Measurements from ENCODE around the gene ISM1.

Gene ISM1

DNA sequence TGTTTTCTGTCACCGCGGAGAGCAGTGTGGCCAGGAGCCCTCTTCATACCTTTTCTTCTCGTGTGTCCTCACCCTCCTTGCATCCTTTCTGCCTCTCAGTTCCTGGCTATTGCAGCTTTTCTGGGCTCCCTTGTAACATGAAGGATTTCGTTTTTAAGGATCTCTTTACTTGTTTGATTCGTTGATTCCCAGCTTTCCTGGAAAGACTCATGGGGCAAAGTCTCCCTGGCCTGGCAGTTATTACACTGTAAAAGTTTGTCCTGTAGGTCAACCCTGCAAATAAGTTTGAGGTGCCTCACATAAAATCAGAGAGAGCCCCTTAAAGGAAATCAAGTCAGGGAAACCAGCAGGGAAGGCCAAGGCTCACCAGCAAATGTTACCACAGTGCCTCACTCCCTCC lies 70.1 kb downstream of the ISM1 start:
- Histone ChIP-seq H3K27me3 (ENCODE audit: insufficient read depth, low read length) (no peaks in the 10 kb centered on the region), H3F3A (ENCODE audit: insufficient read depth, low read length) (no peaks in the 10 kb centered on the region), H3K9me2 (ENCODE audit: low read depth, low read length) (no peaks in the 10 kb centered on the region), H3K79me2 (ENCODE audit: insufficient read depth, low read length) (no peaks in the 10 kb centered on the region), H3K27ac (ENCODE audit: low read depth, low read length, poor library complexity, severe bottlenecking) (no peak overlapping the region), H3K9me3 (ENCODE audit: low read length) (no peaks in the 10 kb centered on the region), H3K4me3 (ENCODE audit: low read depth, low read length, poor library complexity, severe bottlenecking) (no peak overlapping the region), H3K4me1 (ENCODE audit: insufficient read depth, low read length, severe bottlenecking) (no peaks in the 10 kb centered on the region), H3K36me3 (ENCODE audit: insufficient read depth, low read length) (no peaks in the 10 kb centered on the region), H3K9ac (ENCODE audit: low read length) (no peak overlapping the region), H3K4me2 (ENCODE audit: low read length) (no peak overlapping the region), H2AFZ (ENCODE audit: low read length) (no peak overlapping the region), H4K20me1 (ENCODE audit: insufficient read depth, low read length) (no peaks in the 10 kb centered on the region)
- TF ChIP-seq, protein P1, sequence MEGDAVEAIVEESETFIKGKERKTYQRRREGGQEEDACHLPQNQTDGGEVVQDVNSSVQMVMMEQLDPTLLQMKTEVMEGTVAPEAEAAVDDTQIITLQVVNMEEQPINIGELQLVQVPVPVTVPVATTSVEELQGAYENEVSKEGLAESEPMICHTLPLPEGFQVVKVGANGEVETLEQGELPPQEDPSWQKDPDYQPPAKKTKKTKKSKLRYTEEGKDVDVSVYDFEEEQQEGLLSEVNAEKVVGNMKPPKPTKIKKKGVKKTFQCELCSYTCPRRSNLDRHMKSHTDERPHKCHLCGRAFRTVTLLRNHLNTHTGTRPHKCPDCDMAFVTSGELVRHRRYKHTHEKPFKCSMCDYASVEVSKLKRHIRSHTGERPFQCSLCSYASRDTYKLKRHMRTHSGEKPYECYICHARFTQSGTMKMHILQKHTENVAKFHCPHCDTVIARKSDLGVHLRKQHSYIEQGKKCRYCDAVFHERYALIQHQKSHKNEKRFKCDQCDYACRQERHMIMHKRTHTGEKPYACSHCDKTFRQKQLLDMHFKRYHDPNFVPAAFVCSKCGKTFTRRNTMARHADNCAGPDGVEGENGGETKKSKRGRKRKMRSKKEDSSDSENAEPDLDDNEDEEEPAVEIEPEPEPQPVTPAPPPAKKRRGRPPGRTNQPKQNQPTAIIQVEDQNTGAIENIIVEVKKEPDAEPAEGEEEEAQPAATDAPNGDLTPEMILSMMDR (IDR thresholded peaks at IDR 0.05; ENCODE audit: low read length): no peak
- no peak for TF ChIP-seq EZH2 (IDR thresholded peaks at IDR 0.05; ENCODE audit: borderline replicate concordance, low read length)

DNA sequence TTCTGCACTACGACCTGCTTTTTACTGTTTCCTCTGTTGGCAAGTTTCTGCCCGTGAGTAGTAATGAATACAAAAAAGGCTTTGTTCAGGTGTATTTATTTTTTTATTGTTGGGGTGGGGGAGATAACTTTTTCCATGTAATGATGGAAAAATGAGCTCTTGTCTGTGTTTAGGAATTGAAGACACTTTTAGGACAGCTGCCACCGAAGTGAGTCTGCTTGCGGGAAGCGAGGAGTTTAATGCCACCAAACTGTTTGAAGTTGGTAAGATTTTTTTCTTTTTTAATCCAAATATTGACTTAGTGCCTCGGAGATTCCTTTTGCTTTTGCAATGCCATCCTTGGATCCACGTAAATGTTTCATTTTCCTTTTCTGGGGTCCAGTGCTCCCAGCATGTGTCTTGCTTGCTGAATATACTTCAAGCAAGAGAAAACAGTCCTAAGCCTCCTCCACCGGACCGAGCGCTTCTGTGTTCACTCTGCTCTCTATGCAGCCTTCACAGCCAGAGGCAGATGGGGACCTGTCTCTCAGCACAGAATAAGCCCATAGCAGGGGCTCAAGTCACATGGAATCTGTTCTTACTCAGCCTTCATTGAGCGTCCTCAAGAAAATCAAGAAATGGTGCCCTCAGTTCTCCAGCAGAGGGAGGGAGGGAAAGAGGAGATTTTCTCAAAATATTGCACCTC lies 71.3 kb downstream of the ISM1 start:
- H2AFZ ChIP-seq (ENCODE audit: low read length): no peak overlapping the region
- no peaks in the 10 kb centered on the region for H3K79me2 ChIP-seq (ENCODE audit: insufficient read depth, low read length)
- no peaks in the 10 kb centered on the region for H3K27me3 ChIP-seq (ENCODE audit: insufficient read depth, low read length)
- no peaks in the 10 kb centered on the region for H3K9me3 ChIP-seq (ENCODE audit: low read length)
- no peak overlapping the region for H3K9ac ChIP-seq (ENCODE audit: low read length)
- no peaks in the 10 kb centered on the region for H3K36me3 ChIP-seq (ENCODE audit: insufficient read depth, low read length)
- H3K4me3 ChIP-seq (ENCODE audit: low read depth, low read length, poor library complexity, severe bottlenecking): no peak overlapping the region
- TF ChIP-seq, protein P1 (IDR thresholded peaks at IDR 0.05; ENCODE audit: low read length): no peak
- no peak for TF ChIP-seq EZH2 (IDR thresholded peaks at IDR 0.05; ENCODE audit: borderline replicate concordance, low read length)
- no peaks in the 10 kb centered on the region for H4K20me1 ChIP-seq (ENCODE audit: insufficient read depth, low read length)
- no peak overlapping the region for H3K4me2 ChIP-seq (ENCODE audit: low read length)
- no peaks in the 10 kb centered on the region for H3K9me2 ChIP-seq (ENCODE audit: low read depth, low read length)
- no peaks in the 10 kb centered on the region for H3K4me1 ChIP-seq (ENCODE audit: insufficient read depth, low read length, severe bottlenecking)
- no peaks in the 10 kb centered on the region for H3F3A ChIP-seq (ENCODE audit: insufficient read depth, low read length)
- no peak overlapping the region for H3K27ac ChIP-seq (ENCODE audit: low read depth, low read length, poor library complexity, severe bottlenecking)

DNA sequence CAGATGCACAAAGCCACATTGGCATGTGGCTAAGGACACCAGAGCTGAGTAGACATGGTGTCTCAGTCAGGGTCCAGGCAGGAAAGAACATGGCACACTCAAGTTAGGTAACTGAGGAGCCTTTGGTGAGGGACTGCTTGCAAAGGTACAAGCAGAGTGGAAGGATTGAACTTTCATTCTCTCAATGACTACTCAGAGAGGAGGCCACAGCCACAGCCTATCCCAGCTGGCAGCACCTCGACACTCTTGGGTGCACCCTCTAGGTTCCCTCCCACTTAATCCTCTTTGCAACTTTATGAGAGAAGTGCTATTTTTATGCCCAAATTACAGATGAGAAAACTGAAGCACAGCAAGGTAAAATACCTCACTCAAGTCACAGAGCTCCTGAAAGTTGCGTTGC lies 73.4 kb downstream of the ISM1 start:
- Histone ChIP-seq H3F3A (ENCODE audit: insufficient read depth, low read length) (no peaks in the 10 kb centered on the region), H3K27me3 (ENCODE audit: insufficient read depth, low read length) (no peaks in the 10 kb centered on the region), H3K27ac (ENCODE audit: low read depth, low read length, poor library complexity, severe bottlenecking) (no peak overlapping the region), H3K9me2 (ENCODE audit: low read depth, low read length) (no peaks in the 10 kb centered on the region), H3K79me2 (ENCODE audit: insufficient read depth, low read length) (no peaks in the 10 kb centered on the region), H3K9ac (ENCODE audit: low read length) (no peak overlapping the region), H4K20me1 (ENCODE audit: insufficient read depth, low read length) (no peaks in the 10 kb centered on the region), H3K4me3 (ENCODE audit: low read depth, low read length, poor library complexity, severe bottlenecking) (no peak overlapping the region), H3K9me3 (ENCODE audit: low read length) (no peaks in the 10 kb centered on the region), H2AFZ (ENCODE audit: low read length) (no peak overlapping the region), H3K4me2 (ENCODE audit: low read length) (no peak overlapping the region), H3K4me1 (ENCODE audit: insufficient read depth, low read length, severe bottlenecking) (no peaks in the 10 kb centered on the region), H3K36me3 (ENCODE audit: insufficient read depth, low read length) (no peaks in the 10 kb centered on the region)
- TF ChIP-seq, protein P1 (IDR thresholded peaks at IDR 0.05; ENCODE audit: low read length): no peak
- no peak for TF ChIP-seq EZH2 (IDR thresholded peaks at IDR 0.05; ENCODE audit: borderline replicate concordance, low read length)
